B cell (primary cell): ENCODE data around the gene NOL4L. TPM values are rescaled to one million over a fixed set of nuclear protein-coding genes. Genes with fewer than 3 reads are reported as not detected.
"Not testable (repeated sequence)": the region's sequence is repeated elsewhere in the genome, so short reads cannot be mapped to it uniquely, and the experiment has no call there.

Experiments
- ATAC-seq: fragments of 200-7000 bp; cut with Tn5 transposase; one replicate; pipeline ENCODE4 v1.10.0; 2021; ENCODE audit warnings: low read depth, mild to moderate bottlenecking, moderate number of reproducible peaks, moderate library complexity
- CTCF ChIA-PET: fragments of 350-600 bp; sonication (Branson Sonifier 250); formaldehyde crosslinking; loops from one replicate; lab custom pipeline; 2021; ENCODE audit warnings: antibody characterized with exemption, inconsistent platforms; lab: Charles Lee
- POLR2A ChIA-PET: fragments of 350-600 bp; sonication (Branson Sonifier 250); formaldehyde crosslinking; loops from one replicate; lab custom pipeline; 2021; ENCODE audit warnings: antibody characterized with exemption; lab: Charles Lee
- DNase-seq: peaks from one replicate; pipeline ENCODE4 v3.0.0; 2013
- H2AFZ ChIP-seq: 2 replicates; pipeline ENCODE4 v1.6.1; 2012; ENCODE audit warnings: mild to moderate bottlenecking, low read depth, low read length; ENCODE audit not compliant: insufficient read depth, poor library complexity, severe bottlenecking
- H3K27ac ChIP-seq, 2 donors: 1 replicate in 1 of 2; 2 replicates in 1 of 2; pipeline ENCODE4 v1.5.1; 2012 to 2013; ENCODE audit warnings: low read length in 2 of 2, mild to moderate bottlenecking in 2 of 2, moderate library complexity in 1 of 2
- H3K27me3 ChIP-seq, 4 experiments: fragments of 200-600 bp in 1 of 4; sonication (generic) in 1 of 4; replicated peaks in 1 of 4; 1 replicate in 2 of 4; 2 replicates in 2 of 4; pipeline versions ENCODE4 v1.6.1 to v1.7.0; 2013 to 2016; ENCODE audit warnings: low read length in 3 of 4, mild to moderate bottlenecking in 2 of 4, mixed read lengths in 1 of 4, moderate library complexity in 1 of 4; ENCODE audit not compliant: insufficient read depth in 4 of 4, control insufficient read depth in 3 of 4; ENCODE audit errors: control extremely low read depth in 1 of 4
- H3K36me3 ChIP-seq, 2 experiments: replicated peaks in 1 of 2; 1 replicate in 1 of 2; 2 replicates in 1 of 2; pipeline versions ENCODE4 v1.6.1 to v1.7.1; 2013; ENCODE audit warnings: low read length in 1 of 2; ENCODE audit not compliant: insufficient read depth in 2 of 2, control insufficient read depth in 1 of 2; ENCODE audit errors: control extremely low read depth in 1 of 2, extremely low read depth in 1 of 2
- H3K4me1 ChIP-seq, 2 donors: fragments of 200-600 bp in 1 of 2; sonication (generic) in 1 of 2; 1 replicate in 1 of 2; 2 replicates in 1 of 2; pipeline versions ENCODE4 v1.5.1 to v1.6.1; 2013 to 2017; ENCODE audit warnings: low read length in 2 of 2; ENCODE audit not compliant: control insufficient read depth in 2 of 2, insufficient read depth in 2 of 2
- H3K4me2 ChIP-seq: replicated peaks from 2 replicates; pipeline ENCODE3; 2012; ENCODE audit warnings: mild to moderate bottlenecking, low read depth, low read length; ENCODE audit not compliant: poor library complexity, severe bottlenecking
- H3K4me3 ChIP-seq, 5 experiments: fragments of 200-600 bp in 1 of 5; sonication (generic) in 1 of 5; 1 replicate in 3 of 5; 2 replicates in 2 of 5; pipeline versions ENCODE4 v1.5.1 to v1.7.0; 2011 to 2016; ENCODE audit warnings: low read length in 4 of 5, mild to moderate bottlenecking in 4 of 5, low read depth in 2 of 5, control low read depth in 1 of 5, moderate library complexity in 1 of 5; ENCODE audit not compliant: insufficient read depth in 1 of 5; ENCODE audit errors: control extremely low read depth in 1 of 5, extremely low read depth in 1 of 5
- H3K79me2 ChIP-seq: fragments of 200-600 bp; sonication (generic); one replicate; pipeline ENCODE4 v1.6.0; 2016; ENCODE audit warnings: low read length; ENCODE audit not compliant: control insufficient read depth, insufficient read depth
- H3K9ac ChIP-seq: fragments of 200-600 bp; sonication (generic); 2 replicates; pipeline ENCODE4 v1.6.1; 2017; ENCODE audit warnings: mild to moderate bottlenecking, low read length, moderate library complexity
- H3K9me3 ChIP-seq, 3 donors: one replicate each; pipeline versions ENCODE4 v1.6.1 to v1.7.1; 2013; ENCODE audit warnings: low read length in 2 of 3; ENCODE audit not compliant: control insufficient read depth in 2 of 3, insufficient read depth in 1 of 3; ENCODE audit errors: control extremely low read depth in 1 of 3
- H4K20me1 ChIP-seq: 2 replicates; pipeline ENCODE4 v1.6.0; 2012; ENCODE audit warnings: mild to moderate bottlenecking, low read length; ENCODE audit not compliant: insufficient read depth, control insufficient read depth, poor library complexity, severe bottlenecking
- H3K27ac Mint-ChIP-seq: one replicate; pipeline ENCODE4 v1.8.0; 2021; ENCODE audit warnings: mixed read lengths
- H3K27me3 Mint-ChIP-seq: one replicate; pipeline ENCODE4 v1.8.0; 2021; ENCODE audit warnings: mixed read lengths
- H3K4me1 Mint-ChIP-seq: one replicate; pipeline ENCODE4 v1.8.0; 2021; ENCODE audit warnings: mixed read lengths
- H3K4me3 Mint-ChIP-seq: one replicate; pipeline ENCODE4 v1.8.0; 2021; ENCODE audit warnings: mixed read lengths
- H3K9me3 Mint-ChIP-seq: one replicate; pipeline ENCODE4 v1.8.0; 2022; ENCODE audit warnings: mixed read lengths; ENCODE audit not compliant: insufficient read depth
- CTCF ChIP-seq: fragments of 200-600 bp; IDR thresholded peaks from one replicate; pipeline ENCODE4 v1.8.0; 2022; ENCODE audit warnings: antibody characterized with exemption, mild to moderate bottlenecking
- EZH2 ChIP-seq: IDR thresholded peaks from 2 replicates; pipeline ENCODE4 v1.6.1; 2012; ENCODE audit warnings: borderline replicate concordance, low read depth, mild to moderate bottlenecking, moderate library complexity, low read length; ENCODE audit not compliant: insufficient read depth, poor library complexity, severe bottlenecking
- WGBS: methylation state at CpG from one replicate; pipeline ENCODE4 v1.1.5; 2013; ENCODE audit warnings: missing lambda C conversion rate; ENCODE audit not compliant: insufficient coverage; 5-methylcytosine and 5-hydroxymethylcytosine counted together
- intact Hi-C: fragments of 100-400 bp; cut with micrococcal nuclease; formaldehyde crosslinking; loops from one replicate; pipeline ENCODE4 v1.10.0; 2022
- polyA plus RNA-seq: library from polyadenylated mRNA; depleted of rRNA; stranded (reverse); fragments of >200 nt; gene quantifications from 2 replicates; pipeline ENCODE4 v1.2.3, GENCODE V29; 2012
- total RNA-seq, 2 donors: library from RNA; stranded (reverse); fragments of 120-200 nt in 1 of 2; gene quantifications; 1 replicate in 1 of 2; 2 replicates in 1 of 2; pipeline versions ENCODE4 v1.2.3 to v1.2.4, GENCODE V29; 2013 to 2022

Gene NOL4L
- total and polyA plus RNA-seq, 2 donors (not counting 1 experiment from before 2014, with no cell fraction given), result 6.5 to 7.9 TPM

GRCh38 chr20:32411955-32412706, 173.0 kb downstream of the NOL4L start:
- Mint-ChIP-seq H3K27me3 (no peaks in the 10 kb centered on the region), H3K27ac (peak overlapping the region; percentile 58), H3K4me3 (peak overlapping the region; percentile 21), H3K4me1 (peaks cover 48% of the 10 kb centered on the region), H3K9me3 (no peaks in the 10 kb centered on the region)
- intact Hi-C loops, result loop anchor here (5.0 kb wide), 1 partner anchor 45 kb away; no protein-coding TSS in a partner anchor
- peak overlapping the region; percentile 16 for H3K9ac ChIP-seq
- CTCF ChIA-PET, result interaction anchor here (1.1 to 1.4 kb wide), 2 partner anchors 12 to 80 kb away, joined by 3 to 6 read pairs; no protein-coding TSS in a partner anchor
- peaks cover 89% of the 10 kb centered on the region for H3K79me2 ChIP-seq
- 42% methylated on average over 2 of the region's 2 CpGs for WGBS
- H4K20me1 ChIP-seq, result peaks cover 40% of the 10 kb centered on the region
- DNase-seq (peak; percentile 50), ATAC-seq (peak; percentile 54)
- peaks cover 2 to 12% of the 10 kb centered on the region in 2 experiments for H3K36me3 ChIP-seq
- no peaks in the 10 kb centered on the region for H3K9me3 ChIP-seq
- H3K4me1 ChIP-seq, result peaks cover 22% of the 10 kb centered on the region in 2 donors
- H3K4me3 ChIP-seq, result peak overlapping the region in 1 of 5 experiments; percentile 15
- POLR2A ChIA-PET, result interaction anchor here (0.7 kb wide), 2 partner anchors 21 to 34 kb away, joined by 3 to 10 read pairs; no protein-coding TSS in a partner anchor
- H2AFZ ChIP-seq, result no peak overlapping the region
- TF ChIP-seq CTCF, result no peak
- no peak for TF ChIP-seq EZH2
- H3K4me2 ChIP-seq, result peak overlapping the region; percentile 46
- peak overlapping the region in 1 of 2 donors; percentile 48 for H3K27ac ChIP-seq
- no peaks in the 10 kb centered on the region for H3K27me3 ChIP-seq

GRCh38 chr20:32407131-32407750, 177.9 kb downstream of the NOL4L start:
- peaks cover 30% of the 10 kb centered on the region for H3K4me1 Mint-ChIP-seq
- Histone ChIP-seq H4K20me1 (peaks cover 25% of the 10 kb centered on the region), H3K36me3 (peaks cover 2 to 12% of the 10 kb centered on the region in 2 experiments), H3K79me2 (peaks cover 91% of the 10 kb centered on the region)
- DNase-seq, POLR2A ChIA-PET, H3K4me2 ChIP-seq, ATAC-seq, H3K4me1 ChIP-seq, H3K4me3 ChIP-seq, H3K9me3 ChIP-seq, H3K9me3 Mint-ChIP-seq, H3K27me3 ChIP-seq, H3K27ac ChIP-seq, intact Hi-C loops, H3K27ac Mint-ChIP-seq, H3K9ac ChIP-seq, H3K27me3 Mint-ChIP-seq, H3K4me3 Mint-ChIP-seq, H2AFZ ChIP-seq: not testable (repeated sequence)
- CTCF ChIA-PET, result interaction anchor here (0.9 kb wide), 1 partner anchor 8 kb away, joined by 3 read pairs; no protein-coding TSS in a partner anchor
- 81% methylated on average over 5 of the region's 9 CpGs for WGBS
